HG02970 (cell line): ENCODE results near the gene RPL39L.

ENCODE experiments used
- ATAC-seq: cut with Tn5 transposase; IDR thresholded peaks from one replicate; pipeline ENCODE4 v1.9.1; 2021; ENCODE audit warnings: mild to moderate bottlenecking, moderate library complexity, moderate number of reproducible peaks; ENCODE audit not compliant: unreplicated experiment, low FRiP score

The RPL39L gene

GRCh38 chr3:187102073-187102634 lies 37.1 kb downstream of the RPL39L start:
- no peak for ATAC-seq

GRCh38 chr3:187101184-187102072 lies 37.9 kb downstream of the RPL39L start:
- ATAC-seq: no peak

DNA sequence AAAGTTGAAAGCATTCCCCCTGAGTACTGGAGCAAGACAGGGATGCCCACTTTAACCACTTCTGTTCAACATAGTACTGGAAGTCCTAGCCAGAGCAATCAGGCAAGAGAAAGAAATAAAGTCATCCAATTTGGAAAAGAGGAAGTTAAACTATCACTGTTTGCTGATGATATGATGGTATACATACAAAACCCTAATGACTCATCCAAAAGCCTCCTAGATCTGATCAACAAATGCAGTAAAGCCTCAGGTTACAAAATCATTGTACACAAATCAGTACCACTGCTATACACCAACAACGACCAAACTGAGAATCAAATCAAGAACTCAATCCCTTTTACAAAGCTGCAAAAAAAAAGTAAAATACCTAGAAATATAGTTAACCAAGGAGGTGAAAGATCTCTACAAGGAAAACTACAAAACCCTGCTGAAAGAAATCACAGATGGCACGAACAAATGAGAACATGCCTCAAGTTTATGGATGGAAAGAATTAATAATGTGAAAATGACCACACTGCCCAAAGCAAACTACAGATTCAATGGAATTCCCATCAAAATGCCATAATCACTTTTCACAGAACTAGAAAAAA lies 40.3 kb downstream of the RPL39L start:
- no peak for ATAC-seq

- no peak for ATAC-seq
These were observed 46.0 kb downstream of the RPL39L start for GRCh38 chr3:187093320-187093719.

DNA sequence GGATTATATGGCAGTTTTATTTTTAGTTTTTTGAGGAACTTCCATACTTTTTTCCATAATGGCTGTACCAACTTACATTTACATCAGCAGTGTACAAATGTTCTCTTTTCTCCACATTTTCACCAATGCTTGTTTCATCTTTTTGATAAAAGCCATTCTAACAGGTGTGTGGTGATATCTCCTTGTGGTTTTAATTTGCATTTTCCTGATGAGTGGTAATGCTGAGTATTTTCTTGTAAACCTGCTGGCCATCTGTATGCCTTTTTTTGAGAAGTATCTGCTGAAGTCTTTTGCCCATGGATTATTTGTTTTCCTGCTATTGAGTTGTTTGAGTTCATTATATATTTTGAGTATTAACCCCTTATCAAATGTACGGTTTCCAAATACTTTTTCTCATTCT lies 50.6 kb downstream of the RPL39L start:
- ATAC-seq: no peak

- ATAC-seq: no peak
These were observed 52.5 kb downstream of the RPL39L start for GRCh38 chr3:187086831-187087230.

- ATAC-seq: no peak
These were observed 53.4 kb downstream of the RPL39L start for GRCh38 chr3:187085933-187086332.

DNA sequence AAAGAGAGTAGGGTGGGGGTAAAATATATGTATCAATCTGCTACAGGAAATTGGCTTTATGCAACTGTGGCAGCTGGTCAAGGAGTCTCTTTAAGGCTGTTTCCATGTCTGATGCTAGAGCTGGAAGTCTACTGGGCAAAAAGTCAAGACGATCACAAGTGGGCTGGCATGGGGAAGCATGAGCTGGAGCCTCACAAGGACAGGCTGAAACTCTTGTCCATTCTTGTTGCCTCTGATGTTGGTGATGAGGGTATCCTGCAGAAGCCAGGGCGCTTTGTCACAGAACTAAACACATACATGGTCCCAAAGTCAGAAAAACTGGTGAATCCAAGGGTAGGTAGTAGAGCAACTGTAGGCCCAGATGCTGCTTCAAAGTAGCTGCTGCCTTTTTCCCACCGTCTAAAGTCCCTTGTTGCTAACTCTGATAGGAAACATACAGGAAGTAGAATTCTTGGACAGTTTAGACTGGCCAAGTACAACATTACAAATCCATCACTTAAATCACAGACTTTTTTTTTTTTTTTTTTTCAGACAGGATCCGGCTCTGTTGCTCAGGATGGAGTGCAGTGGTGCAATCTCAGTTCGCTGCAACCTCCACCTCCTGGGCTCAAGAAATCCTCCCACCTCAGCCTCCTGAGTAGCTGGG lies 54.2 kb downstream of the RPL39L start:
- no peak for ATAC-seq

DNA sequence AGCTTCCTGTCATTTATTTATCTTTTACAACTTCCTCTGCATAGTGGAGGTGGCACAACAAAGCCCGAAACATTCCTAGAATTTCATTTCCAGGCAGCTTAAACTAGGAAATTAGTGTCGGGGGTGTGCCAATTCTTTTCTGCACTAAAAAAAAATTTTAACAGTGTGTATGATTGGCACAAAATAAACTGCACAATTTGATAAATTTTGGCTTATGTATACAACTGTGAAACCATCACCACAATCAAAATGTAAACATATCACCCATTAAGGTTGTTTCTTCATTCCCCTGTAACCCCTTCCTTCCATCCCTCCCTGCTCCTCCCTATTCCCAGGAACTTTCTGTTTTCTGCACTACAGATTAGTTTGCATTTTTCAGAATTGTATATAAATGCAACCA lies 54.7 kb downstream of the RPL39L start:
- no peak for ATAC-seq

DNA sequence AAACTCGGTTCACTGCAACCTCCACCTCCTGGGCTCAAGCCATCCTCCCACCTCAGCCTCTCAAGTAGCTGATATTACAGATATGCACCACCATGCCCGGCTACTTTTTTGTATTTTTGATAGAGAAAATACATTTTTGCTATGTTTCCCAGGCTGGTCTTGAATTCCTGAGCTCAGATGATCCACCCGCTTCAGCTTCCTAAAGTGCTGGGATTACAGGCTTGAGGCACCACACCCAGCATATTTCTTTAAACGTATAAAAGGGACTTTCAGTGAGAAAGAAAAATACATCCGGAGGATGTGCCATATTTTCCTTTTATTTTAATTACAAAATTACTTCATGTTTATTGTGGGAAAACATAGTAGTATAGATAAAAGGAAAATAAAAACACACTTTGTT lies 55.2 kb downstream of the RPL39L start:
- no peak for ATAC-seq

DNA sequence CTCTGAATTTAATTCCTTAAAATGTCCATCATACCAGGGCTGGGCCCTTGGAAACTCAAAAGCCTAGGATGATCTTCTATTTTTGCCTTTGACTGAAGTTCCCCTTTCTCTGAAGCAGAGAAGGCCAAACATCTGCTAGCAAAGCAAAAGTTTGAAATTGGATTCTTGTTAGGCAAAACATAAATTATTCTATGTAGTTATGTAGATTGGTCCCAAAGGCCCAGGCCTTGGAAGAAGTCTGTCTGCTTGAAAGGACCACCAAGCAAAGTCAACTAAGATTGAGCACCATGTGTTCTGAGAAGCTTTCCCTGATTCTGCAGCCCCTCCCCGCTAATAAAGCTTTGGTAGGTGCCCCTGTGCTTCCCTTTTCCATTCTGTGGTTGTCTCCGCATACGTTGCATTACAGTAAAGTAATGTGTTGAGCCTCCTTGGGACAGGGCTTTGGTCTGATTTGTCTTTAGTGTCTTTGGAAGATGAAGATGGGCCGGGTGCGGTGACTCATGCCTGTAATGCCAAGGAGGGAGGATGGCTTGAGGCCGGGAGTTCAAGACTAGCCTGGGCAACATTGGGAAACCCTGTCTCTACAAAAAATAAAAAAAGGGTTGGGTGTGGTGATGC lies 56.4 kb downstream of the RPL39L start:
- ATAC-seq: no peak

DNA sequence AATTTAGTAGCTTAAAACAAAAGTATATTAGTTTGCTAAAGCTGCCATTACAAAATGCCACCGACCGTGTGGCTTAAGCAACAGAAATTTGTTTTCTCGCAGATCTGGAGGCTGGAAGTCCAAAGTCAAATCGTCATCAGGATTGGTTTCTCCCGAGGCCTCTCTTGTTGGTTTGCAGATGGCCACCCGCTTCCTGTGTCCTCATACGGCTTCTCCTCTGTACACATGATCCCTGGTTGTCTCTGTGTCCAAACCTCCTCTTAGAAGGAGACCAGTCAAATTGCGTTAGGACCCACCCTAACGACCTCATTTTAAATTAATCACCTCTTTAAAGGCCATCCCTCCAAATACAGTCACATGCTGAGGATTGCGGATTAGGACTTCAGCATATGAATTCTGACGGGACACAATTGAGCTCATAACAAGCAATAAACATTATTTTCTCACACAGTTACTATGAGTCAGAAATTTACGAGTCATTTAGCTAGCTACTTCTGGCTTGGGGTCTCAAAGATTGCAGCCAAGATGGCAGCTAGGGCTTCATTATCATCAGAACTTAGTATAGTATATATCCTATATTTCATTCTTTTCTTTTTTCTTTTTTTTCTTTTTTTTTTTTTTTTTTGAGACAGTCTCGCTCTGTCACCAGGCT lies 58.4 kb downstream of the RPL39L start:
- ATAC-seq: no peak

DNA sequence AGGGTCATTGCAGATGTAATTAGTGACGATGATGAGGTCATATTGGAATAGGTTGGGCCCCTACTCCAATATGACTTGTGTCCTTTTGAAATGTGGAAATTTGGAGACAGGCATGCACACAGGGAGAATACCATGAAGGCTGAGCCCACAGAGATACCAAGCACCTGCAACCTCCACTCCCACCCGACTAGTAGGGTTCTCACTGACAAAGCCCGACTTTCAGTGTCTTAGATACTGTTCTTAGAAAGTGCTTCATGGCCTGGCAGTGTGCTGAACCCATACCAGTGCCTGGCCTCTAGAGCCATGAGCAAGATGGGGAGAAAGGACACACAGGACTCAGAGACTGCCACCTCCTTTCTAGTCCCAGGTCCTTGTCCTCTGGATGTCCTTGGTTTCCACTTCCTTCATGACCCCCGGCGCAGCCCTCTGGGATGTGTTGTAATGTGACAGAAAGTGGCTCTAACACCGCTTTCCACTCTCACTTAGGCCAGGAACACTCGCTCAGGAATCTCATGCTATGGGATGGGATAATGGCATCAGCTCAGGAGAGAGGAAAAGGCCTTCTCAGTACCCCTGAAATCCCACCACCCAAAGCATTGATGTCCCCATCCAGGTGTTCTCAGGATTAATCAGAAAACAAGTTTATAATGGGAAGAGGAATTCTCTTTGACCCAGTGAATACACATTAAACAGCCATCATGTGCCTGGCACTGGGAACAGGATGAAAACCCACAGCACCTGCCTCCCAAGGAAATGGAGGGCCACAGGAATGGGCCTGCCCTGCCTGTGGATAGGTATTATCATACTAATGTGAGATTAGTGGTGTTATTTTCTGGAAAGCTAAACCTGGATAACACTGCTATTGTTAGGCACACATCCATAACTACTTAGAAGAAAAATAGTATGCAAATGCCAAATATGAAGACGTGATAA lies 59.9 kb downstream of the RPL39L start:
- no peak for ATAC-seq

DNA sequence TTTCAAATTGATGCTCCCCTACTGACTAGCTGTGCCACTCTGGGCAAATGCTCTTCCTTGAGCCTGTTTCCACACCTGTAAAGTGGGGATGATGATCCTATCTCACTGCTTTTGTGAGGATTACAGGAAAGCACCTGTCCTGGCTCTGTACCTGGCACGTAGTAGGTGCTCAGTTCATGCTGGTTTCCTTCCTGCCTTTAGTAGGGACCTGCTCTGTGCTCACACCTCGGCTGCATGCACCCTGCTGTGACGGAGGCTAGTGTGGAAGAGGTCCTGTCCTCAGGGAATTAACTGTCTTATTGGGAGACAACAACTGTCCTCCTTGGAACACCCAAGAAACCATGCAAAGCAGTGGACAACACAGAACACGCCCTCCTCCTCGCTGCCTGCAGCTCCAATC lies 61.8 kb downstream of the RPL39L start:
- ATAC-seq: no peak

- ATAC-seq: no peak
These were observed 62.2 kb downstream of the RPL39L start for GRCh38 chr3:187077085-187077484.

DNA sequence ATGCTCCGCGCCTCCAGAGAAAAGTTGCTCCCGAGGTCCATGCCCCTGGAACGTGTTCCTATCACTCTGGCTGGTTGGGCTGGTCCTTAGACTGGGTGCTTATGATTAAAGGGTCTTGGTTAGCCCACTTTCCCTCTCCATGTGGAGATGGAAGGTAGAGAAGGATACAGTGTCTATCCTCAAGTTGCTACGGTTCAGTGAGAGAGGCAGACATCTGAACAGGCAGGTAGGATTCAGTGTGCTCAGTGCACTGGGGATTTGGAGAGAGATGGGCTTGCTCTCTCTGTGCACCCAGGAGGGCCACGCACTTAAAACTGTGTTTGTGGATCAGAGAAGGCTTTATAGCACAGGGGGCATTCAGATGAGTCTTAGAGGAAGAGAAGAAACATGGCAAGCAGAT lies 63.0 kb downstream of the RPL39L start:
- no peak for ATAC-seq

DNA sequence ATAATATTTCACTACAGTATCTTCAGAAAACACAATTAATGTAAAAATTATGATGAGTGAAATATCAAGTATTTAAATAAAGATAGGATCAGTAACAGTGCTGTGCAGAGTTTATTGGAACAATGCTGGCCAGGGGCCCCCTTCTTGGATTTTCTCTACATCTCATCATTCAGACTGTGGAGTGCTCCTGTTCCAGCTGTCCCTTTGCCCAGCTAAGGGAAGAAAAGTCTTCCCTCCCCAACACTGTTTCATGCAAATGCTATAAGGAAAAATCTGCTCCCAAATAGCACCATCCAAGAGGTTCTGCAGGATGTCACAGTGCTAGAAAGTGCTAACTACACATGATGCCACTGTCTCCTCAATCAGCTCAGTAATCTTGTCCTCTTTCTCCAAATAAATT lies 64.5 kb downstream of the RPL39L start:
- ATAC-seq: no peak

GRCh38 chr3:187073581-187074098 lies 65.7 kb downstream of the RPL39L start:
- no peak for ATAC-seq

DNA sequence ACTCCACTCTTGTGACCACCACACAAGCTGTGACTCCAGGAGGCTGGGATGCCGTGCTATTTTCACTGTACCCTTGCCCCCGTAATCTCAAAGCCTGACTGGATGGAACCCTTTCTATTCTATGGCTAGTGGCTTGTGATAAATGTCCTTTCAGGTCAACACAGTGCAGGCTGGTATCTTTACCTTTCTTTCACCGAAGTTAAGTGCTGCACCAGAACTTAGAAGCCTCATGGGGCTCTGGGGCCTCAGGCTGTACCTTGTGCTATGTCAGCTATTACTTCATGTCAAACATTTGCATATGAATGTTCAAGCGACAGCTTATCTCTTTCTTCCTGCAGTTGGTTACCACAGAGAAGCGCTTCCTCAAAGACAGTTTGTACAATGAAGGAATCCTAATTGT lies 66.8 kb downstream of the RPL39L start:
- no peak for ATAC-seq
